ENCODE measurements around the gene PRKCE. TPM values are rescaled to one million over a fixed set of nuclear protein-coding genes. Genes with fewer than 3 reads are reported as not detected.
A peak's percentile ranks its signal among the peaks of the same experiment; 100 is the strongest.

PRKCE gene
- total RNA-seq, 1 donor from 2014 or later: 24.2 TPM

DNA sequence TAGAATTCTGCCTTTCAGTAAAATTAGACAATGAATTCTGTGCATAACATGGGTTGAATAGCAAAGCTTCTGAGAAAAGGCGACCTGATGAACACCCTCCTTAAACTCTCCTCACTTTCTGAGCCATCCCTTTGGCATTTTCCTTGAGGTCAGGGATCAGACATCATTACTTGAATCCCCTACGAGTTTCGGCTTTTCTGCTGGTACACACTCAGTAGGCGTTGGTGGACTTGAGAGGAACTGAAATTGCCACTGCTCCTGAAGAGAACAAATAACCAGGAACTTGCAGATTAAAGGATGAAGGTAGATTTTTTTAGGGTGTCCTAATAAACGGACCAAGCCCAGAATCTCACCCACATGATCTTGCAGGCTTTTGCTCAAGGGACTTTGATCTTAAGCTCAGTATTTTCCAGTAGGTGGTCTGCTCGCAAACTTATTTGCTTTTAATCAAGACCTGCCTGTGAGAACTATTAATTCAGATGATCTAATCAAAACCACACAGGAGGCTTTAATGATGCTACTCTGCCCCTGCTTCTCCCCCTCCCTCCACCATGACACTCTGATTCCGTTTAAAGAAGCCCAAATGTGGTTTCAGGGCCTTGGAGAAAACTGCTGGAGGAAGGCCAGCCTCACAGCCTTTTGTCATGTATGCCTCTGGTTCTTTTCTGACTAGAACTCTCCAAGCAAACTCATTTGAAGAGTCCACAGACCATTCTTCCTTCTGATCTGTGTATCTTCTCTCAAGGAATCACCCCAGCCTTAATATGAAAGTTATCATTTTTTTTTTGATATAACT is 124.9 kb downstream of the PRKCE start:
- Mint-ChIP-seq H3K27ac (ENCODE audit: unreplicated experiment) (peak overlapping the region; percentile 32), H3K36me3 (ENCODE audit: low read depth, unreplicated experiment) (no peaks in the 10 kb centered on the region), H3K27me3 (ENCODE audit: unreplicated experiment) (peaks cover 3% of the 10 kb centered on the region), H3K4me1 (ENCODE audit: unreplicated experiment) (peaks cover 24% of the 10 kb centered on the region), H3K4me3 (ENCODE audit: unreplicated experiment) (no peak overlapping the region), H3K9me3 (ENCODE audit: unreplicated experiment) (no peaks in the 10 kb centered on the region)
- no peak for DNase-seq (ENCODE audit: low spot score)
- TF ChIP-seq CTCF (IDR thresholded peaks at IDR 0.05; ENCODE audit: unreplicated experiment): no peak

GRCh38 chr2:45777996-45778719 is 126.7 kb downstream of the PRKCE start:
- TF ChIP-seq CTCF (IDR thresholded peaks at IDR 0.05; ENCODE audit: unreplicated experiment): no peak
- no peak for DNase-seq (ENCODE audit: low spot score)
- Mint-ChIP-seq H3K36me3 (ENCODE audit: low read depth, unreplicated experiment) (no peaks in the 10 kb centered on the region), H3K27me3 (ENCODE audit: unreplicated experiment) (no peaks in the 10 kb centered on the region), H3K4me1 (ENCODE audit: unreplicated experiment) (peaks cover 20% of the 10 kb centered on the region), H3K4me3 (ENCODE audit: unreplicated experiment) (no peak overlapping the region), H3K27ac (ENCODE audit: unreplicated experiment) (no peak overlapping the region), H3K9me3 (ENCODE audit: unreplicated experiment) (no peaks in the 10 kb centered on the region)

- peak; percentile 67 for TF ChIP-seq CTCF (IDR thresholded peaks at IDR 0.05; ENCODE audit: unreplicated experiment)
- Mint-ChIP-seq H3K36me3 (ENCODE audit: low read depth, unreplicated experiment) (no peaks in the 10 kb centered on the region), H3K4me1 (ENCODE audit: unreplicated experiment) (peaks cover 20% of the 10 kb centered on the region), H3K27ac (ENCODE audit: unreplicated experiment) (no peak overlapping the region), H3K27me3 (ENCODE audit: unreplicated experiment) (no peaks in the 10 kb centered on the region), H3K9me3 (ENCODE audit: unreplicated experiment) (no peaks in the 10 kb centered on the region), H3K4me3 (ENCODE audit: unreplicated experiment) (no peak overlapping the region)
- peak; percentile 63 for DNase-seq (ENCODE audit: low spot score)
These were observed 127.3 kb downstream of the PRKCE start for GRCh38 chr2:45778720-45779171.

- H3K4me3 Mint-ChIP-seq (ENCODE audit: unreplicated experiment): no peak overlapping the region
- no peak for TF ChIP-seq CTCF (IDR thresholded peaks at IDR 0.05; ENCODE audit: unreplicated experiment)
- H3K27ac Mint-ChIP-seq (ENCODE audit: unreplicated experiment): no peak overlapping the region
- no peaks in the 10 kb centered on the region for H3K36me3 Mint-ChIP-seq (ENCODE audit: low read depth, unreplicated experiment)
- H3K4me1 Mint-ChIP-seq (ENCODE audit: unreplicated experiment): peaks cover 15% of the 10 kb centered on the region
- no peaks in the 10 kb centered on the region for H3K9me3 Mint-ChIP-seq (ENCODE audit: unreplicated experiment)
- no peak for DNase-seq (ENCODE audit: low spot score)
- no peaks in the 10 kb centered on the region for H3K27me3 Mint-ChIP-seq (ENCODE audit: unreplicated experiment)
These were observed 129.3 kb downstream of the PRKCE start for GRCh38 chr2:45780541-45781463.

Measured in endothelial cell (in vitro differentiated cells).